GM20000 (cell line): ENCODE data around the gene CIDEC.
"Not testable (repeated sequence)": the region's sequence is repeated elsewhere in the genome, so short reads cannot be mapped to it uniquely, and the experiment has no call there.

Source experiments
- DNase-seq: peaks from one replicate; pipeline ENCODE4 v3.0.0; 2012; ENCODE audit warnings: low spot score
- TF ChIP-seq, protein P1 (sequence below): IDR thresholded peaks from 2 replicates; pipeline ENCODE4 v1.5.1; 2012; ENCODE audit warnings: mild to moderate bottlenecking, control low read depth; ENCODE audit errors: extremely low read depth, missing control alignments

The CIDEC gene

DNA sequence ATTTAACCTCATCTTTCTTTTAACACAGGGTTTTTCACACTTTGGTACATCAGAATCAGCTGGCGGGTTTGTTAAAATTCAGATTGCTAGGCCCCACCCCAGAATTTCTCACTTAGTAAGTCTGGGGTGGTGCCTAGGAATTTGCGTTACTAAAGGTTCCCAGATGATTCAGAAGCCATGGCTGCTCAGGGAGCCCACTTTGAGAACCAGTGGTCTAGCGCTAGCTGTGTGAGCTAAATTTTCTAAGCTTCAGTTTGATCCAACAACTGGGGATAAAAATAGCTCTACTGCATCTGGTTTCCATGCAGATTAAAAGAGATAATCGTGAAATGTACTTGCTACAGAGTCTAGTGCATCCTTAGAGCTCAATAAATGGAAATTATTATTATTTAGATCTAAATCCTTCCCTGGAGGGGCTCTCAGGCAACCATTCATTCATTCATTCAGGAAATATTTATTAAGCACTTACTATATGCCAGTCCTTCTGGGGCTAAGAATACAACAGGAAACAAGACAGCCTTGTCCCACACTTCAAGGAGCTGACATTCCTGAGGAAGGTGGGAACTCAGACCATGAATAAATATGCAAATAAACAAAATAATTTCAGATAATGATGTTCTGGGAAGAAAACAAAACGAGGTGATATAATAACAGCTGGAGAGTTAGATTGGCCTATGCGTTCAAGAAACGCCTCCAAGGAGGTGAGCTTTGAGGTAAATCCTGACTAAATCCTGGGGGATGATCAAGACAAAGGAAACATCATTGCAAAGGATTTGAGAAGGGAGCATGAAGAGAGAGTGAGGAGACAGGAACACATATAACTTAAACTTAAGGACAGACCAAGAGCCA is 3.9 kb upstream of the CIDEC start:
- DNase-seq: no peak
- TF ChIP-seq, protein P1, sequence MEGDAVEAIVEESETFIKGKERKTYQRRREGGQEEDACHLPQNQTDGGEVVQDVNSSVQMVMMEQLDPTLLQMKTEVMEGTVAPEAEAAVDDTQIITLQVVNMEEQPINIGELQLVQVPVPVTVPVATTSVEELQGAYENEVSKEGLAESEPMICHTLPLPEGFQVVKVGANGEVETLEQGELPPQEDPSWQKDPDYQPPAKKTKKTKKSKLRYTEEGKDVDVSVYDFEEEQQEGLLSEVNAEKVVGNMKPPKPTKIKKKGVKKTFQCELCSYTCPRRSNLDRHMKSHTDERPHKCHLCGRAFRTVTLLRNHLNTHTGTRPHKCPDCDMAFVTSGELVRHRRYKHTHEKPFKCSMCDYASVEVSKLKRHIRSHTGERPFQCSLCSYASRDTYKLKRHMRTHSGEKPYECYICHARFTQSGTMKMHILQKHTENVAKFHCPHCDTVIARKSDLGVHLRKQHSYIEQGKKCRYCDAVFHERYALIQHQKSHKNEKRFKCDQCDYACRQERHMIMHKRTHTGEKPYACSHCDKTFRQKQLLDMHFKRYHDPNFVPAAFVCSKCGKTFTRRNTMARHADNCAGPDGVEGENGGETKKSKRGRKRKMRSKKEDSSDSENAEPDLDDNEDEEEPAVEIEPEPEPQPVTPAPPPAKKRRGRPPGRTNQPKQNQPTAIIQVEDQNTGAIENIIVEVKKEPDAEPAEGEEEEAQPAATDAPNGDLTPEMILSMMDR: no peak

DNA sequence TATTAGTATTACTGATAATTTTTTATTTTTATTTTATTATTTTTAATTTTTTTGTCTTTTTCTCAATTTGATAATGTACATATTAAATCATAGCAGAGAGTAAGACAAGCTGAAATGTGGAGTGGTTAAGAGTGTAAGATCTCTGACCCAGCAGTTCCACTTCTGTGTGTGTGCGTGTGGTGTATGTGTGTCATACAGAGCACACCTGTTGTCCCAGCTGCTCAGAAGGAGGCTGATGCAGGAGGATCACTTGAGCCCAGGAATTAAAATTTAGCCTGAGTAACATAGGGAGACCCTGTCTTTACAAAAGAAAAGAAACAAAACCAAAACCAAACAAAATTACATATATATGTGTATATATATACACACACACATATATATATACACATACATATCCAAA is 1.4 kb upstream of the CIDEC start:
- TF ChIP-seq, protein P1: no peak
- DNase-seq: no peak

DNA sequence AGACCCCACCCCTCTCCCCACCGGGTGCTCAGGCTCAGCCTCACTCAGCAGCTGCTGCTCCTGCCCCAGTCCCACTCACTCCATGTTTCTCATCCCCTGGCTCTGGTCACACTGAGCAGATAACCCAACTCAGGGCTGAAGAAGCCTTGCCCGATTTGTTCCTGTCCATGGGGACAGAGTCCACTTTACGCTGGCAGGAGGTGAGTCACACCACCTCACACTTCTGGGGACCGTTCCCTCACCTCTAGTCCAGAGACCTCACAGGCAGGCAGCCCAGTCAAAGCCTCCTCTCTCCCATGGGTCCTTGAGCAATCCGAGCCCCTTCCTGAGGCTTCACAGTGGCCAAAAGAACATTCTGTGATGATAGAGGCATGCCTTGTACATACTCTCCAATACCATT is 1.4 kb downstream of the CIDEC start:
- DNase-seq: no peak

DNA sequence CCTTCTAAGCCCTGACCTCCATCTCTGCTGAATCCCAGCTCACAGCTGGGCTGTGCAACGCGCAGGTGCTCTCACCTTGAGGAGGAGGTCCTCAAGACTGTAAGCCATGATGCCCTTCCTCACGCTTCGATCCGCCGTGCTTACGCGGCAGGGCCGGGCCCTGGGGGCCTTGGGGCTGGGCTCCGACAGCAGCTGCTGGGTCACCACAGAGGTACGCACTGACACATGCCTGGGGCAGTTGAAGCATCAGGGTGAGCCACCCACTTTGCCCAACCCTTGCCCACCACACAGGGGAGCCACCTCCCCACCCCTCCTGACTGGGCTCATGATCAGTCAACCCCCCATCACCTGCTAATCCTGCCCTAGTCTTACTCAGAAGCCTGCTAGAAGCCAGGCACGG is 3.1 kb downstream of the CIDEC start:
- TF ChIP-seq, protein P1: no peak
- DNase-seq: no peak

More for the DNA sequence above, 1.4 kb downstream of the CIDEC start:
- TF ChIP-seq, protein P1: no peak

DNA sequence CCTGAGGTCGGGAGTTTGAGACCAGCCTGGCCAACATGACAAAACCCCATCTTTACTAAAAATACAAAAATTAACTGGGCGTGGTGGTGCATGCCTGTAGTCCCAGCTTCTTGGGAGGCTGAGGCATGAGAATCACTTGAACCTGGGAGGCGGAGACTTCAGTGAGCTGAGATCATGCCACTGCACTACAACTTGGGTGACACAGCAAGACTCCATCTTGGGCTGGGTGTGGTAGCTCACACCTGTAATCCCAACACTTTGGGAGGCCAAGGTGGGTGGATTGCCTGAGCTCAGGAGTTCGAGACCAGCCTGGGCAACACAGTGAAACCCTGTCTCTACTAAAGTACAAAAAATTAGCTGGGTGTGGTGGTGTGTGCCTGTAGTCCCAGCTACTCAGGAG is 3.8 kb downstream of the CIDEC start:
- not testable (repeated sequence) for DNase-seq

DNA sequence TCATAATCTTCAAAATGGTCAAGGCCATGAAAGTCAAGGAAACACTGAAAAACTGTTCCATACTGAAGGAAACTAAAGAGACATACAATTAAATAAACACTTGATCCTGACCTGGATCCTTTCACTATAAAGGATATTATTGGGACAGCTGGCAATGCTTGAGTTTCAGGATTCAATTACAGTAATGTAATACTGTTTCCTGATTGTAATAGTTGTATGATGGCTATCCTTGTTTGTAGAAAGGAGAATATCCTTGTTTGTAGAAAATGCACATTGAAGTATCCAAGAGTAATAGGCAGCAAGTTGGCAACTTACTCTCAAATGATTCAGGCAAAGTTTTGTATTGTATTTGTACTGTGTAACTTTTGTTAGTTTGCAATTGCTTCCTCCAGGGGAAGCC is 4.6 kb downstream of the CIDEC start:
- TF ChIP-seq, protein P1: no peak
- DNase-seq: no peak

DNA sequence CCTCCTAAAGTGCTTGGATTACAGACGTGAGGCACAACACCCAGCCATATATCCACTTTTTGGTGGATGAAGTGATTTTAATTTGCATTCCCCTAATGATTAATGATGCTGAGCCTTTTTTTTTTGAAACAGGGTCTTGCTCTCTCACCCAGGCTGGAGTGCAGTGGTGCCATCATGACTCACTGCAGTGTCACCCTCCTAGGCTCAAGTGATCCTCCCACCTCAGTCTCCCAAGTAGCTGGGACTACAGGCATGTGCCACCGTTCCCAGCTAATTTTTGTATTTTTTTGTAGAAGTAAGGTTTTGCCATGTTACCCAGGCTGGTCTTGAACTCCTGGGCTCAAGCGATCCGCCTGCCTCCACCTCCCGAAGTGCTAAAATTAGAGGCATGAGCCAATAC is 8.0 kb downstream of the CIDEC start:
- not testable (repeated sequence) for DNase-seq

DNA sequence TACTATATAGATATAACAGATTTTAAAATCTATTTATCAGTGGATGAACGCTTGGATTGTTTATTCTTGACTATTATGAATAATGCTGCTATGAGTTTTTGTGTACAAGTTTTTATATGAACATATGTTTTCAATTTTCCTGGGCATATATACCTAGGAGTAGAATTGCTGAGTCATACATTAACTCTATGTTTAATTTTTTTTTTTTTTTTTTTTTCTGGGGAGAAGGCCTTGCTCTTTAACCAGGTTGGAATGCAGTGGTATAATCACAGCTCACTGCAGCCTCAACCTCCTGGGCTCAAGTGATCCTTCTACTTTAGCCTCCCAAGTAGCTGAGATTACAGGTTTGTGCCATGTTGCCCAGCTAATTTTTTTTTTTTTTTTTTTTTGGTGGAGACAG is 9.1 kb downstream of the CIDEC start:
- TF ChIP-seq, protein P1: no peak
- no peak for DNase-seq

DNA sequence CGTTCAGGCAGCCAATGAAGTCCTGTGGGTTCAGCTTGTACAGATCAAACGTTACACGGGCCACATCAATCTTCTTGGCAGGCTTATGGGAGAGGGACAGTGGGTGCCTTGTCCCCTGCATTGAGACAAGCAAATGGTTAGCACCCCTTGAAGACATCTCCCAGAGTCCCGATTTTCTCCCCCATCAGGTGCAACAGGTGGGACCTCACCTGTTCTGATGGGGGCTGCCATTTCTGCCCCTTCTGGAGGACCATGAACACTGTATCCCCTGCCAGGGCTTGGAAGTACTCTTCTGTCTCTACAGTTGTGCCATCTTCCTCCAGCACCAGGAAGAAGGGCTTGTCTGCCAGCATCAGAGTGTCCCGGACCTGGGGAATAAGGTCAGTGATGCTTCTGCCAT is 10.1 kb downstream of the CIDEC start:
- DNase-seq: no peak
- TF ChIP-seq, protein P1: no peak
